ENCODE results near the gene SETD2. TPM values are rescaled to one million over a fixed set of nuclear protein-coding genes. Genes with fewer than 3 reads are reported as not detected.

SETD2 gene
- total and polyA plus RNA-seq, 2 donors (not counting 1 experiment from before 2014, with no cell fraction given), result 22.6 to 91.4 TPM

GRCh38 chr3:47149339-47149933, 14.5 kb downstream of the SETD2 start:
- H3K27me3 Mint-ChIP-seq, result no peaks in the 10 kb centered on the region
- peaks cover 100% of the 10 kb centered on the region for H3K79me2 ChIP-seq (ENCODE audit: control insufficient read depth, insufficient read depth, low read length)
- no peaks in the 10 kb centered on the region for H3K9me3 Mint-ChIP-seq (ENCODE audit: insufficient read depth)
- H3K4me1 ChIP-seq (ENCODE audit: control insufficient read depth in 2 of 2, insufficient read depth in 2 of 2, low read length in 2 of 2), result peaks cover 20 to 29% of the 10 kb centered on the region in 2 donors
- H3K4me3 Mint-ChIP-seq, result peak overlapping the region; percentile 9
- H4K20me1 ChIP-seq (ENCODE audit: control insufficient read depth, insufficient read depth, low read length, poor library complexity, severe bottlenecking), result peaks cover 97% of the 10 kb centered on the region
- H3K4me3 ChIP-seq (ENCODE audit: control extremely low read depth in 1 of 5, extremely low read depth in 1 of 5, insufficient read depth in 1 of 5, low read depth in 2 of 5, low read length in 4 of 5), result no peak overlapping the region
- intact Hi-C loops (cut with micrococcal nuclease), result no loop called here
- no CpG with 5 or more reads among the region's 2 CpGs for WGBS (ENCODE audit: insufficient coverage)
- ATAC-seq (ENCODE audit: low read depth) (no peak), DNase-seq (no peak)
- H3K9ac ChIP-seq (ENCODE audit: low read length), result no peak overlapping the region
- H3K36me3 ChIP-seq (replicated peaks in 1 of 2; ENCODE audit: control extremely low read depth in 1 of 2, control insufficient read depth in 1 of 2, extremely low read depth in 1 of 2, insufficient read depth in 2 of 2, low read length in 1 of 2), result peaks cover 0 to 2% of the 10 kb centered on the region in 2 experiments
- TF ChIP-seq EZH2 (IDR thresholded peaks at IDR 0.05; ENCODE audit: borderline replicate concordance, insufficient read depth, low read depth, low read length, poor library complexity, severe bottlenecking) (no peak), CTCF (IDR thresholded peaks at IDR 0.05) (no peak)
- H3K4me1 Mint-ChIP-seq, result peaks cover 61% of the 10 kb centered on the region
- no peak overlapping the region for H3K4me2 ChIP-seq (replicated peaks; ENCODE audit: low read depth, low read length, poor library complexity, severe bottlenecking)
- no peaks in the 10 kb centered on the region for H3K27me3 ChIP-seq (replicated peaks in 1 of 4; ENCODE audit: control extremely low read depth in 1 of 4, control insufficient read depth in 3 of 4, insufficient read depth in 4 of 4, low read length in 3 of 4)
- H3K27ac ChIP-seq (ENCODE audit: low read length in 2 of 2), result peak overlapping the region in 1 of 2 donors; percentile 61
- no peak overlapping the region for H2AFZ ChIP-seq (ENCODE audit: insufficient read depth, low read depth, low read length, poor library complexity, severe bottlenecking)
- POLR2A ChIA-PET, result interaction anchor here (0.6 kb wide), 1 partner anchor 11 kb away, joined by 3 read pairs; no protein-coding TSS in a partner anchor
- H3K27ac Mint-ChIP-seq, result no peak overlapping the region
- CTCF ChIA-PET, result interaction anchor here (0.9 to 1.2 kb wide), 2 partner anchors 17 to 175 kb away, joined by 3 to 5 read pairs; no protein-coding TSS in a partner anchor
- H3K9me3 ChIP-seq (ENCODE audit: control extremely low read depth in 1 of 3, control insufficient read depth in 2 of 3, insufficient read depth in 1 of 3, low read length in 2 of 3), result no peaks in the 10 kb centered on the region

- ATAC-seq (ENCODE audit: low read depth), result no peak
- ChIA-PET POLR2A (interaction anchor here (1.1 kb wide), 1 partner anchor 18 kb away, joined by 7 read pairs; the partner anchor contains the start of gene SETD2), CTCF (interaction anchor here (1.1 kb wide), 1 partner anchor 11 kb away, joined by 3 read pairs; no protein-coding TSS in a partner anchor)
- no peaks in the 10 kb centered on the region for H3K27me3 ChIP-seq (replicated peaks in 1 of 4; ENCODE audit: control extremely low read depth in 1 of 4, control insufficient read depth in 3 of 4, insufficient read depth in 4 of 4, low read length in 3 of 4)
- H3K4me3 ChIP-seq (ENCODE audit: control extremely low read depth in 1 of 5, extremely low read depth in 1 of 5, insufficient read depth in 1 of 5, low read depth in 2 of 5, low read length in 4 of 5), result no peak overlapping the region
- H4K20me1 ChIP-seq (ENCODE audit: control insufficient read depth, insufficient read depth, low read length, poor library complexity, severe bottlenecking), result peaks cover 100% of the 10 kb centered on the region
- no peak for DNase-seq
- no peaks in the 10 kb centered on the region for H3K9me3 ChIP-seq (ENCODE audit: control extremely low read depth in 1 of 3, control insufficient read depth in 2 of 3, insufficient read depth in 1 of 3, low read length in 2 of 3)
- Mint-ChIP-seq H3K4me1 (peaks cover 62% of the 10 kb centered on the region), H3K9me3 (ENCODE audit: insufficient read depth) (no peaks in the 10 kb centered on the region), H3K4me3 (no peak overlapping the region), H3K27me3 (no peaks in the 10 kb centered on the region), H3K27ac (no peak overlapping the region)
- no peak overlapping the region for H3K27ac ChIP-seq (ENCODE audit: low read length in 2 of 2)
- peaks cover 1 to 2% of the 10 kb centered on the region in 2 experiments for H3K36me3 ChIP-seq (replicated peaks in 1 of 2; ENCODE audit: control extremely low read depth in 1 of 2, control insufficient read depth in 1 of 2, extremely low read depth in 1 of 2, insufficient read depth in 2 of 2, low read length in 1 of 2)
- intact Hi-C loops (cut with micrococcal nuclease), result no loop called here
- H3K79me2 ChIP-seq (ENCODE audit: control insufficient read depth, insufficient read depth, low read length), result peaks cover 100% of the 10 kb centered on the region
- peaks cover 20 to 40% of the 10 kb centered on the region in 2 donors for H3K4me1 ChIP-seq (ENCODE audit: control insufficient read depth in 2 of 2, insufficient read depth in 2 of 2, low read length in 2 of 2)
- H3K9ac ChIP-seq (ENCODE audit: low read length), result no peak overlapping the region
- WGBS (ENCODE audit: insufficient coverage), result no CpG with 5 or more reads among the region's 1 CpG
- no peak for TF ChIP-seq EZH2 (IDR thresholded peaks at IDR 0.05; ENCODE audit: borderline replicate concordance, insufficient read depth, low read depth, low read length, poor library complexity, severe bottlenecking)
- no peak for TF ChIP-seq CTCF (IDR thresholded peaks at IDR 0.05)
- H3K4me2 ChIP-seq (replicated peaks; ENCODE audit: low read depth, low read length, poor library complexity, severe bottlenecking), result no peak overlapping the region
- no peak overlapping the region for H2AFZ ChIP-seq (ENCODE audit: insufficient read depth, low read depth, low read length, poor library complexity, severe bottlenecking)
These were observed 18.6 kb downstream of the SETD2 start for GRCh38 chr3:47145272-47145671.

All from B cell (primary cell).